Stimulated activated naive B cell treated with anti-CD40 and anti-IgM and Interleukin-4, amounts not matched to agents 10 μg/mL and 1 μg/mL and 100 μg/mL, for 72 hours (primary cell): Measurements from ENCODE around the gene AKT1S1.

ENCODE experiments used
- ATAC-seq, 2 donors: fragments of 150-1000 bp; cut with Tn5 transposase; replicated peaks; 2 replicates each; pipeline ENCODE4 v1.10.0; 2021; ENCODE audit warnings: moderate library complexity in 1 of 2
- DNase-seq: peaks from one replicate; pipeline ENCODE4 v3.0.0; 2021
- H3K27ac Mint-ChIP-seq: one replicate; pipeline ENCODE4 v1.8.0; 2022; ENCODE audit warnings: mild to moderate bottlenecking, mixed read lengths
- H3K27me3 Mint-ChIP-seq, 2 donors: one replicate each; pipeline ENCODE4 v1.8.0; 2022; ENCODE audit warnings: mixed read lengths in 2 of 2
- H3K36me3 Mint-ChIP-seq, 2 donors: one replicate each; pipeline ENCODE4 v1.8.0; 2022; ENCODE audit warnings: mixed read lengths in 2 of 2, mild to moderate bottlenecking in 1 of 2
- H3K4me1 Mint-ChIP-seq, 2 donors: one replicate each; pipeline ENCODE4 v1.8.0; 2022; ENCODE audit warnings: mixed read lengths in 2 of 2, mild to moderate bottlenecking in 1 of 2
- H3K4me3 Mint-ChIP-seq, 2 donors: one replicate each; pipeline ENCODE4 v1.8.0; 2022; ENCODE audit warnings: mild to moderate bottlenecking in 2 of 2, mixed read lengths in 2 of 2, moderate library complexity in 1 of 2
- H3K9me3 Mint-ChIP-seq, 2 donors: one replicate each; pipeline ENCODE4 v1.8.0; 2022; ENCODE audit warnings: mixed read lengths in 2 of 2, mild to moderate bottlenecking in 1 of 2

AKT1S1 gene

DNA sequence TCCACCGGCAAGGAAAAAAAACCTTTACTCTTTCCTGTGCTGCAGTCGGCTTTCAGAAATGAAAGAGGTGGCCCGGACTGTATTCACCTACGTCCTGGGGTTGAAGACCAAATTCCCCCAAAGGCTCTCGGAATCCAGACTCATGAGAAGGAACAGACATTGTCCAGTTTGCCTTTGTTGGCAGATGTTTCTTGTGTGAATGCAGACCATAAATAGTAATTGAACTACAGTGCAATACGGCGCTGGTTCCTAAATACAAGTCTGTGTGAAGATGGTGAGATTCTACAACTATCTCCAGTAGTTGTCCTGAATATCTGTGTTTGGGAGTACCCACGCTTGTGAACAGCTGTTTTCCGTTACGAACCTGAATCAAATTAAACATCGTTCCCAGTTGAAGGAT, 37.4 kb downstream of the AKT1S1 start:
- DNase-seq (no peak), ATAC-seq (no peak)
- H3K9me3 Mint-ChIP-seq: peaks cover 0 to 2% of the 10 kb centered on the region in 2 donors
- H3K4me1 Mint-ChIP-seq: peaks cover 15 to 33% of the 10 kb centered on the region in 2 donors
- H3K27ac Mint-ChIP-seq: no peak overlapping the region
- no peak overlapping the region for H3K4me3 Mint-ChIP-seq
- H3K36me3 Mint-ChIP-seq: peaks cover 40 to 45% of the 10 kb centered on the region in 2 donors
- H3K27me3 Mint-ChIP-seq: no peaks in the 10 kb centered on the region

DNA sequence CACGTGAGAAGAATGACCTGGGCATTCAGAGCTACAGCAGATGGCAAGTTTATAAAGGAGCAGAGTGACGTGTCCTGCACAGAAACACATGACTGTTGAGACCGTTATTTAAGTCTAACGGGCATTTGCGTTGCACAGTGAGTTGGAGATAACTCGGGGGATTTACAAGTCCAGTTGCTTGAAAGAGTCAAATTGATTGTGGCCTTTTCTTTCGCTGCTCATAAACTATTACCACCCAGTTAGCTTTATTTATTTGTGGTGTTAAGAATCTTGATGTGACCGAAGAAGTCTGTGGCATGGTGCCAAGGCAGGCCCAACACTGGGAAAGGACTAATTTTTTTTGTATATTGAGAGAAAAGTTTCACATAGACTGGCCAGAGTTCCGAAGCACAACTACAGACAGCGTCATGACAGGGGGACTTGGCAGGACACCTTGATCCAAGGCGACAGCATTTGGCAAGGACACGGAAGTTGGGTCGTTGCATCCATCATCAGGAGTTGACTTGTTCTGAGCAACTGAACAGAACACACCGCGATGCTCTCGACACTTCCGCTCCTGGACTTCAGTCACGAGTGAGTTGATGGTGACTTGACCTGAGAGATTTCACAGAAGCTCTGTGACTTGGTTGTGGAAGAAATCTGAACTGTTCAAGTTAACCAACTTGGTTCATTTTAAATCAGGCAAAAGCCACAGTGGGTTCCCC, 38.1 kb downstream of the AKT1S1 start:
- Mint-ChIP-seq H3K4me3 (no peak overlapping the region), H3K27ac (peak overlapping the region; percentile 49), H3K4me1 (peaks cover 12 to 27% of the 10 kb centered on the region in 2 donors), H3K9me3 (peaks cover 0 to 2% of the 10 kb centered on the region in 2 donors), H3K36me3 (peaks cover 45 to 48% of the 10 kb centered on the region in 2 donors), H3K27me3 (no peaks in the 10 kb centered on the region)
- no peak for ATAC-seq
- DNase-seq: no peak

DNA sequence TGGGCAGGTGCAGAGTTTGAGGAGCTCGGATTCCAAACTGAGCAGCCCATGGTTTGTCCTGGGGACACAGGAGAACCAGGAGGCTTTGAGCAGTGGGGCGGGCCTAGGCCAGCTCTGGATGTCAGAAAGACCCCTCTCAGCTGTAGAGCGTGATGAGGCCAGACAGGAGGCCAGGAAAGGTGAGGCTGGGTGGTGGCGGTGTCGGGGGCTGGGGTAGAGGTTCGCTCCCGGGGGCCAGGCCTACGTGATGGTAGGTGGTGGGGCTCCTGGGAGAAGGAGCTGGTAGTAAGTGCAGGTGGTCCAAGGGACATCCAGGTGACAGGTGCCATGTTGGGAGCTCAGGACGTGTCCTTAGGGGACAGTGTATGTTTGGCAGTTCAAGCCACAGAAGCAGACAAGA, 39.7 kb downstream of the AKT1S1 start:
- no peaks in the 10 kb centered on the region for H3K27me3 Mint-ChIP-seq
- H3K9me3 Mint-ChIP-seq: peaks cover 0 to 2% of the 10 kb centered on the region in 2 donors
- H3K27ac Mint-ChIP-seq: no peak overlapping the region
- no peak overlapping the region for H3K4me3 Mint-ChIP-seq
- peaks cover 56 to 60% of the 10 kb centered on the region in 2 donors for H3K36me3 Mint-ChIP-seq
- H3K4me1 Mint-ChIP-seq: peaks cover 5 to 13% of the 10 kb centered on the region in 2 donors
- DNase-seq (no peak), ATAC-seq (no peak)

DNA sequence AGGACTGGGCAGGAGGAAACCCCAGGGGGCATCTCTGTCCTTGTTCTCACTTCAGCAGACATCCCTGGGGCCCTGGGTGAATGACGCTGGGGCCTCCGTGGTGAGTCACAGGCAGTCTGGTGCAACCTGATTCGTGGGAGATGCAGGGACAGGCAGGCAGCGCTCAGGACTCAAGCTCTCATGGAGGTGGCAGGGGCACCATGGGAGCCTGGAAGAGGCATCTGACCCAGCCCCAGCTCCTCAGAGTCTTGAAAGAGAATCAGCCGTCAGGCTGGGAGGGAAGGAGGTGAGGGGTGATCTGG, 40.2 kb downstream of the AKT1S1 start:
- no peak overlapping the region for H3K27ac Mint-ChIP-seq
- no peak overlapping the region for H3K4me3 Mint-ChIP-seq
- H3K36me3 Mint-ChIP-seq: peaks cover 60 to 64% of the 10 kb centered on the region in 2 donors
- peaks cover 5 to 11% of the 10 kb centered on the region in 2 donors for H3K4me1 Mint-ChIP-seq
- no peaks in the 10 kb centered on the region for H3K27me3 Mint-ChIP-seq
- no peak for ATAC-seq
- no peak for DNase-seq
- peaks cover 0 to 2% of the 10 kb centered on the region in 2 donors for H3K9me3 Mint-ChIP-seq

DNA sequence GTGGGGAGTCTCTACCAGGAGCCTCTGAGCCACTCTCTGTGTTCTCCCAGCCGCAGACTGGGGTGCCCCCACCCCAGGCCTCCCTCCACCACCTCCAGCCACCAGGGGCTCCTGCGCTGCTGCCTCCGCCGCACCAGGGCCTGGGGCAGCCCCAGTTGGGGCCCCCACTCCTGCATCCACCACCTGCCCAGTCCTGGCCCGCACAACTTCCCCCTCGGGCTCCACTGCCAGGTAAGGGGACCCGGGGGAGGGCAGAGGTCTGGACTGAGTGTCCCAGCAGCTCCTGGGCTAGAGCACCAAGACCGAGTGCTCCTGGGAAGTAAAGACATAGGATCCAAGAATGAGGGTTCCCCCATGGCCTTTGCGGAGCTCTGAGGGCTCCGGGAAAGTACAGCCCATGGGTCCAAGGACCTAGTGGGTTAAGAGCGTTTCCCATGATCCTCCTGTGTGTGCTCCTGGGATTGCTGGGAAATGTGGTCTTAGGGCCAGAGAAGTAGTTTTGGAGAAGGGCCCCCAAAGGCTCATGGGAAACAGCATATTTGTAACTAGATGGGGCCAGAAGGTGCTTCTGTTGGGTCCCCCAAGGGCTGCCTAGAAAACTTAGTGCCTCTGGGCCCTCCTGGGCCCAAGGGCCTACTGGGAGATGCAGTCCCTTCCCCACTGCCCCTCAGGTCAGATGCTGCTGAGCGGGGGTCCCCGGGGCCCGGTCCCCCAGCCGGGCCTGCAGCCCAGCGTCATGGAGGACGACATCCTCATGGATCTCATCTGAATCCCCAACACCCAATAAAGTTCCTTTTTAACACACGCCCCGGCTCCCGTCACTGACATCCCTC, 40.8 kb downstream of the AKT1S1 start:
- Mint-ChIP-seq H3K4me1 (peaks cover 7 to 14% of the 10 kb centered on the region in 2 donors), H3K9me3 (peaks cover 0 to 2% of the 10 kb centered on the region in 2 donors), H3K4me3 (no peak overlapping the region), H3K36me3 (peaks cover 64 to 69% of the 10 kb centered on the region in 2 donors), H3K27me3 (no peaks in the 10 kb centered on the region), H3K27ac (peak overlapping the region; percentile 31)
- DNase-seq: no peak
- ATAC-seq: no peak

DNA sequence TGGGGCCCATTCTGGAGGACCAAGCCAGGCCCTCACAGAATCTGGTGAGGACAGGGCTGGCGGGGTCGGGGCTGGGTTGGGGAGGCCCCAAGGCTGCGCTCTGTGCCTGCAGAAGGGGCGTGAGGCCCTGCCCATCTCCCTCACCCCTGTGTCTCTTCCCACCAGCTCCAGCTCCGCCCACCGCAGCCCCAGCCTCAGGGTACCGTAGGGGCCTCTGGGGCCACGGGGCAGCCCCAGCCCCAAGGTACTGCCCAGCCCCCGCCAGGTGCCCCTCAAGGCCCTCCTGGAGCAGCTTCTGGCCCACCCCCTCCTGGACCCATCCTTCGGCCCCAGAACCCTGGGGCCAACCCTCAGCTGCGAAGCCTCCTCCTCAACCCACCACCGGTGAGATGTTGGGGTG, 41.6 kb downstream of the AKT1S1 start:
- Mint-ChIP-seq H3K9me3 (no peaks in the 10 kb centered on the region), H3K36me3 (peaks cover 67 to 68% of the 10 kb centered on the region in 2 donors), H3K4me3 (no peak overlapping the region), H3K27me3 (no peaks in the 10 kb centered on the region), H3K4me1 (peaks cover 4 to 12% of the 10 kb centered on the region in 2 donors), H3K27ac (no peak overlapping the region)
- no peak for DNase-seq
- no peak for ATAC-seq

DNA sequence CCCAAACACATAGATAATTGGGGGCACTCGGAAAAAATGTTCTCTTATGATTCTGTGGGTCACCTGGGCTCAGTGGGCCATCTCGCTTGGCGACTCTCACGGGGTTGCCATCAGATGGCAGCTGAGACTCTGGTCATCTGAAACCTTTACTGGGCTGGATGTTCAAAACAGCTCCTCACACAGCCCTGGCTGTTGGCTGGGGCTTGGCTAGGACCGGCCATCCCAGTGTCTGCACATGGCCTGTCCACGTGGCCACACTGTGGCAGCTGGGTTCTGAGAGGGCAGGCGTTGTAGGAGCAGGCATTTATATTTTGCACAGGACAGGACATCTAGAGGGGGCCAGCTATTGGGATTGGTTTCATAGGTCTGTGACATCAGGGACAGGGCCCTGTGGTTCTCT, 43.6 kb downstream of the AKT1S1 start:
- H3K27ac Mint-ChIP-seq: no peak overlapping the region

DNA sequence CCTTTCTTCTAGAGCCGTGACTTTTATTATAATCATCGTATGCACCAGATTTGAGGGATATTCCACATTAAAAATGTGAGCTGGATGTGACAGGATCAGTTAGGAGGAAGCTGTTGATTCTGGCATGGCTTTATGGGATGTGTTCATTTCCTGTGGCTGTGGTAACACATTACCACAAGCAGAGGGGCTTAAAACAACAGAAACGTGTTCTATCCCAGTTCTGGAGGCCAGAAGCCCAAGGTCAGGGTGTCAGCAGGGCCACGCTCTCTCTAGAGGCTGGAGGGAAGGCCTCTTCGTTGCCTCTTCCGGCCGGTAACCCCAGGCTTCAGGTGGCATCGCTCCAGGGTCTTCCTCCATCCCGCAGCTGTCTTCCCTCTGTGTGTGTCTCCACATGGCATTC, 44.6 kb downstream of the AKT1S1 start:
- H3K9me3 Mint-ChIP-seq: no peaks in the 10 kb centered on the region
- no peaks in the 10 kb centered on the region for H3K27me3 Mint-ChIP-seq
- peaks cover 4 to 17% of the 10 kb centered on the region in 2 donors for H3K4me1 Mint-ChIP-seq
- no peak overlapping the region for H3K4me3 Mint-ChIP-seq
- peaks cover 45 to 51% of the 10 kb centered on the region in 2 donors for H3K36me3 Mint-ChIP-seq
- no peak overlapping the region for H3K27ac Mint-ChIP-seq
- ATAC-seq: no peak
- DNase-seq: no peak

More for the DNA sequence above, 43.6 kb downstream of the AKT1S1 start:
- peaks cover 54 to 60% of the 10 kb centered on the region in 2 donors for H3K36me3 Mint-ChIP-seq
- no peaks in the 10 kb centered on the region for H3K9me3 Mint-ChIP-seq
- H3K27me3 Mint-ChIP-seq: no peaks in the 10 kb centered on the region
- ATAC-seq (no peak), DNase-seq (no peak)
- H3K4me3 Mint-ChIP-seq: no peak overlapping the region
- peaks cover 4 to 16% of the 10 kb centered on the region in 2 donors for H3K4me1 Mint-ChIP-seq

DNA sequence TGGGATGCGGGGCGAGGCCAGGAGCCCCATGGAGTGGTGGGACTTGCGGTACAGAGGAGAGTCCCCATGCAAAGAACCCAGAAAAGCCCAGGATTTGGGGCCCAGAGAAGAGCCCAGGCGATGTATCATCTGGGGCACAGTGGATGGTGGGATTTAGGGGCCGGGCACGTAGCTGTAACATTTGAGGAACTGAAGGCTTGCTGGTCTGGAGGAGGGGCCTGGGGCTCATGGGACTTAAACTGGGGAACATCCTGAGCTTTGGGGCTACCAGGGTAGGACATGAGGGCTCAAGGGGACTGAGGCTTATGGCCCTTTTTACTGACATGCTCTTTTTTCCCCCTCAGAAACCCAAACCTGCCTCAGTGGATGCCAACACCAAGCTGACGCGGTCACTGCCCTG, 45.6 kb downstream of the AKT1S1 start:
- H3K36me3 Mint-ChIP-seq: peaks cover 37 to 50% of the 10 kb centered on the region in 2 donors
- H3K27me3 Mint-ChIP-seq: no peaks in the 10 kb centered on the region
- peaks cover 5 to 12% of the 10 kb centered on the region in 2 donors for H3K4me1 Mint-ChIP-seq
- H3K4me3 Mint-ChIP-seq: no peak overlapping the region
- no peak for DNase-seq
- ATAC-seq: no peak
- no peaks in the 10 kb centered on the region for H3K9me3 Mint-ChIP-seq
- H3K27ac Mint-ChIP-seq: peak overlapping the region; percentile 21

DNA sequence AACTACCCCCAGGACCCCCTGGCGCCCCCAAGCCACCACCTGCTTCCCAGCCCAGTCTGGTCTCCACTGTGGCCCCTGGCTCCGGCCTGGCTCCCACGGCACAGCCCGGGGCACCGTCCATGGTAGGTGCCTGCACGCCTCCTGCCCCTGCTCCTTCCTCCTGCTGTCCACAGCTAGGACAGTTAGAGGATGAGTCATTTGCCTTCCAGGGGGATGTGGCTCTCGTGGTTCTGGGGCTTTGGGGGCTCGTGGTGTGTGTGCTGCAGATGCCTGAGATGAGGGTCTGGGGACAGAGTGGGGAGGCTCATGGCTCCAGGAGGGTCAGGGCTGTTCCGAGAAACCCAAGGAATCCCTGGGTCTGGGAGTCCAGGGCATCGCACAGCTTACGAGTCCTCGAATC, 46.4 kb downstream of the AKT1S1 start:
- ATAC-seq (no peak), DNase-seq (no peak)
- peaks cover 7 to 12% of the 10 kb centered on the region in 2 donors for H3K4me1 Mint-ChIP-seq
- no peak overlapping the region for H3K4me3 Mint-ChIP-seq
- peaks cover 40 to 52% of the 10 kb centered on the region in 2 donors for H3K36me3 Mint-ChIP-seq
- H3K27ac Mint-ChIP-seq: no peak overlapping the region
- H3K27me3 Mint-ChIP-seq: no peaks in the 10 kb centered on the region
- no peaks in the 10 kb centered on the region for H3K9me3 Mint-ChIP-seq

DNA sequence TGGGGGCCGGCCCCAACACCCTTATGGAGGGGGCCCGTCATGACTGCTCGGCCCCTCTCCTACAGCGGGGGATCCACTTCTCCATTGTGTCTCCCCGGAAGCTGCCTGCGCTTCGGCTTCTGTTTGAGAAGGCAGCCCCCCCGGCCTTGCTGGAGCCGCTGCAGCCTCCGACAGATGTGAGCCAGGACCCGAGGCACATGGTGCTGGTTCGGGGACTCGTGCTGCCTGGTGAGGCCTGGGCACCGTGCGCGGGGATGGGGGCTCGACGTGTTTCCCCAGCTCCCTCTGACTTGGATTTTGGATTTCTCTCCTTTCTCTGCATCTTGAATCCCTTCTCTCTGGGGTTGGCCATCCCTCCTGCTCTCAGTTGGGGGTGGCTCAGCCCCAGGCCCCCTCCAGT, 47.4 kb downstream of the AKT1S1 start:
- ATAC-seq (no peak), DNase-seq (no peak)
- Mint-ChIP-seq H3K27ac (no peak overlapping the region), H3K9me3 (no peaks in the 10 kb centered on the region), H3K27me3 (no peaks in the 10 kb centered on the region), H3K4me1 (peaks cover 7 to 12% of the 10 kb centered on the region in 2 donors), H3K4me3 (no peak overlapping the region), H3K36me3 (peaks cover 31 to 44% of the 10 kb centered on the region in 2 donors)

DNA sequence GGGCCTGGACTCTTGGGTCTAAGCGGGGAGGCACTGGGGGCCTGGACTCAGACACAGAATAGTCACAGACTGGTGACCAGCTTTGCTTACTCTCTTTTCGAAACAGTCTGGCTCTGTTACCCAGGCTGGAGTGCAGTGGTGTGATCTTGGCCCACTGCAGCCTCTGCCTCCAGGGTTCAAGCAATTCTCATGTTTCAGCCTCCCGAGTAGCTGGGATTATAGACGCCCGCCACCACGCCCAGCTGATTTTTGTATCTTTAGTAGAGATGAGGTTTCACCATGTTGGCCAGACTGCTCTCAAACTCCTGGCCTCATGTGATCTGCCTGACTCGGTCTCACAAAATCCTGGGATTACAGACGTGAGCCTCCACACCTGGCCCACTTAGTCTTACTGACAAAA, 48.0 kb downstream of the AKT1S1 start:
- Mint-ChIP-seq H3K27ac (peak overlapping the region; percentile 49), H3K4me3 (no peak overlapping the region), H3K9me3 (no peaks in the 10 kb centered on the region), H3K36me3 (peaks cover 28 to 43% of the 10 kb centered on the region in 2 donors), H3K4me1 (peaks cover 7 to 12% of the 10 kb centered on the region in 2 donors), H3K27me3 (no peaks in the 10 kb centered on the region)
- no peak for DNase-seq
- ATAC-seq: no peak

DNA sequence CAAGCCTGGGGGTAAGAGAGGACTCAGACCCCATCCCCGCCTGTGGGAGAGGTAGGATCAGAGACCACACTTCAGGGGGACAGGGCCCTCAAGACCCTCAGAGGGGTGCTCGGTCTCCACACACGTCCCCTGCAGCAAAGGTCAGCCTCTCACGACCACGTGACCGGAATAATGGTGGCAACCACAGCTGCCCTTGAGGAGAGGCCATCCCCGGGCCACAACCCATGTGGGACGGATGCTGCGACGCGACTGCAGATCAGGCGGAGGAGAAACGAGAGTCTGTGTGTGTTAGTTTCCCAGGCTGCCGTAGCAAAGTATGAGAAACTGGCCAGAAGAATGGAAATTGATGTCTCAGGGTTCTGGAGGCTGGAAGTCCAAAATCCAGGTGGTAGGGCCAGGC, 50.1 kb downstream of the AKT1S1 start:
- Mint-ChIP-seq H3K27me3 (no peaks in the 10 kb centered on the region), H3K27ac (no peak overlapping the region), H3K36me3 (peaks cover 16 to 33% of the 10 kb centered on the region in 2 donors), H3K4me3 (no peak overlapping the region), H3K4me1 (peaks cover 12% of the 10 kb centered on the region in 2 donors), H3K9me3 (no peaks in the 10 kb centered on the region)
- no peak for ATAC-seq
- no peak for DNase-seq

DNA sequence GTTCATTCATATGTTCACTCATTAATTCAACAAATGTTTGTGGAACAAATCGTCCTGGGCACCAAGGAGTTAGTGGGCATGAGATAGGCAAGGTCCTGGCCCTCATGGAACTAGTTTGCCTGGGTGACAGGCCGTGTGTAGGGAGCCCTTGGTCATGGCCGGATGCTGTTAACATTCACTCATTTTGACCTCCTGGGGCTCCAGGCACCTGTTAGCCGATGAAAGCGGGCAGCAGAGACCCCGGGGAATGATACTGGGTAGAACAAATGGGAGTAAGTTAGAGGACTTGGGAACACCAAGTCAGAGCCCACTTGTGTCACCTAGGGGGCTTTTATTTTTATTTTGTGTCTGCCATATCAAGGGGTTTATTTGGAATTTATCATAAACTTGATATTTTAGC, 52.5 kb downstream of the AKT1S1 start:
- H3K27ac Mint-ChIP-seq: no peak overlapping the region
- no peak overlapping the region for H3K4me3 Mint-ChIP-seq
- ATAC-seq (no peak), DNase-seq (no peak)
- peaks cover 11% of the 10 kb centered on the region in 2 donors for H3K4me1 Mint-ChIP-seq
- H3K36me3 Mint-ChIP-seq: peaks cover 6 to 29% of the 10 kb centered on the region in 2 donors
- H3K9me3 Mint-ChIP-seq: no peaks in the 10 kb centered on the region
- no peaks in the 10 kb centered on the region for H3K27me3 Mint-ChIP-seq

DNA sequence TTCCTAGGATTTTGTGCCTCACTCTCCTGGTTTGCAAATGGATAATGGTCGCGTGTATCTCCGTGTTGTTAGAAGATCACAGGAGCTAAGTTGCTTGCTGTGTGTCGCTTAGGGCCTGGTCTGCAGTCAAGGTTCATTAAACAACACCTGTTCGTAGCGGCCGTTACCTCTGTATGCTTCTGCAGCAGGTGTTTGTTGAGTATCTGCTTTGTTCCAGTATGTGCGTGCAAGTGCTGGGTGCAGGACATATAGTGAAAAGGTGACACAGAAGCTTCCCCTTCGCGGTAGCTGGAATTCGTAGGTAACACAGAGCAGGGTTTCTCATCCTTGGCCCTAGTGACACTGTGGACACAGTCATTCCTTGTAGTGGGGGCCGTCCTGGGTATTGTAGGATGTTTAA, 53.7 kb downstream of the AKT1S1 start:
- Mint-ChIP-seq H3K4me3 (no peak overlapping the region), H3K27ac (no peak overlapping the region)

More for the DNA sequence above, 53.7 kb downstream of the AKT1S1 start:
- Mint-ChIP-seq H3K4me1 (peaks cover 17 to 19% of the 10 kb centered on the region in 2 donors), H3K27me3 (no peaks in the 10 kb centered on the region), H3K36me3 (peaks cover 6 to 24% of the 10 kb centered on the region in 2 donors), H3K9me3 (no peaks in the 10 kb centered on the region)
- no peak for ATAC-seq
- no peak for DNase-seq
